Peyer's patch (tissue), 4 donors: ENCODE results near the gene MICAL3.
A peak's percentile ranks its signal among the peaks of the same experiment; 100 is the strongest.

ENCODE experiments used
- POLR2A ChIP-seq, 2 donors: fragments of 450-650 bp; IDR thresholded peaks; one replicate each; pipeline ENCODE4 v1.5.1; 2017; ENCODE audit warnings: antibody characterized with exemption in 2 of 2, mild to moderate bottlenecking in 2 of 2, moderate library complexity in 2 of 2
- TF ChIP-seq, protein P1 (sequence below), 6 experiments: fragments of 450-650 bp in 4 of 6; fragments of 200-600 bp in 2 of 6; sonication (generic) in 1 of 6; IDR thresholded peaks; one replicate each; pipeline ENCODE4 v1.5.1; 2017 to 2019; ENCODE audit warnings: antibody characterized with exemption in 6 of 6, mild to moderate bottlenecking in 3 of 6, moderate library complexity in 1 of 6

DNA sequence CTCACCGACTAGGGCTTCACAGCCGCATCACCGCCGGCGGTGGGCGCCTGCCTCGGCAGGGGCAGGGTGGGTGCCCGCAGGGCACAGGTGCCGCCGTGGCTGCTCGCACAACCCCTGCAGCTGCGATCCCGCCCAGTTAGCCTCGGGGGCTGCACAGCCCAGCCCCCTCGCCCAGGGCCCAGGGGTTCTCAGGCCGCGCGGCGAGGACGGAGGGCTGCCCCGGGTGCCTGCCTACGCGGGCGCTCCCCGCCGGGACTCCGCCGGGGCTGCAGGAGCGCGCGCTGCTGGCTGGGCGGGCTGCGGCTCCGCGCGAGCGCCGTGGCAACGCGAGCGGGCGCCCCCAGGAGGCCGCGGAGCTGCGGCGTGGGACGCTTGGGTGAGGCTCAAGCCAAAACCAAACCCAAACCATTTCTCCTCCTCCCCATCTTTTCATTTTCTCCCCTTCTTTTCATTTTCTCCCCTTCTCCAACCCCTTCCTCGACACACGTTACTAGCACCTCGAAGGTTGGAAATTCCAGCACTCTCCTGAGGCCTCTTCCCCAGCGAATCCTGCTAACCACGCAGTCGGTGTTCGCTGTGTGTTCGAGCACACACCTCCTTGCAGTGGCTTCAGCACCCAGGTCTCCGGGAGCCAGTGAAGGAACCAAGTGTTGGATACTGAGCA is at the start of gene MICAL3:
- TF ChIP-seq, protein P1, sequence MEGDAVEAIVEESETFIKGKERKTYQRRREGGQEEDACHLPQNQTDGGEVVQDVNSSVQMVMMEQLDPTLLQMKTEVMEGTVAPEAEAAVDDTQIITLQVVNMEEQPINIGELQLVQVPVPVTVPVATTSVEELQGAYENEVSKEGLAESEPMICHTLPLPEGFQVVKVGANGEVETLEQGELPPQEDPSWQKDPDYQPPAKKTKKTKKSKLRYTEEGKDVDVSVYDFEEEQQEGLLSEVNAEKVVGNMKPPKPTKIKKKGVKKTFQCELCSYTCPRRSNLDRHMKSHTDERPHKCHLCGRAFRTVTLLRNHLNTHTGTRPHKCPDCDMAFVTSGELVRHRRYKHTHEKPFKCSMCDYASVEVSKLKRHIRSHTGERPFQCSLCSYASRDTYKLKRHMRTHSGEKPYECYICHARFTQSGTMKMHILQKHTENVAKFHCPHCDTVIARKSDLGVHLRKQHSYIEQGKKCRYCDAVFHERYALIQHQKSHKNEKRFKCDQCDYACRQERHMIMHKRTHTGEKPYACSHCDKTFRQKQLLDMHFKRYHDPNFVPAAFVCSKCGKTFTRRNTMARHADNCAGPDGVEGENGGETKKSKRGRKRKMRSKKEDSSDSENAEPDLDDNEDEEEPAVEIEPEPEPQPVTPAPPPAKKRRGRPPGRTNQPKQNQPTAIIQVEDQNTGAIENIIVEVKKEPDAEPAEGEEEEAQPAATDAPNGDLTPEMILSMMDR (IDR thresholded peaks at IDR 0.05) = peak in 5 of 6 experiments; percentile 32 to 69 (median 63)
- no peak for TF ChIP-seq POLR2A (IDR thresholded peaks at IDR 0.05)
